ENCODE results near the gene TMEM61.
A peak's percentile ranks its signal among the peaks of the same experiment; 100 is the strongest.

Gene TMEM61

GRCh38 chr1:54986025-54986424 lies 5.6 kb downstream of the TMEM61 start:
- no peak for DNase-seq

- no peak for DNase-seq
Measured at GRCh38 chr1:54986533-54986932, 6.1 kb downstream of the TMEM61 start.

- DNase-seq, result no peak
Measured at GRCh38 chr1:54987427-54987826, 7.0 kb downstream of the TMEM61 start.

- no peak for DNase-seq
Measured at GRCh38 chr1:54987919-54988705, 7.7 kb downstream of the TMEM61 start.

DNA sequence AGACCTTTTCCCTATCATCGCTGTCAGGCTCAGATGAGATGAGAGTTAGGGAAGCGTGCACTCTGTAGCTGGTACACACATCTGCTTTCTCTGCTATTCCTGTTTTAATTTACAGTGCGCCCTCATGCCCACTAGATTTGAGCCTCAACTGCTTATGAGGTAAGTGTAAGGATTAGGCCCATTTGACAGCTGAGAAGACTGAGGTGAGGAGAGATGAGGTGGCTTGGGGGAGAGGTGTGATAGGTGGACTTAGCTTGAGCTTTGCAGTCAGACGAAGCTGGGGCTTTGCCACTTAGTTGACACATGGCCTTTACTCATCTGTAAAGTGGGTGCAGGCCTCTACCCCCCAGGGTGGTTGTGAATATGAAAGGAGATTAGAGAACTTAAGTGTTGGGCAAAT lies 8.5 kb downstream of the TMEM61 start:
- DNase-seq, result no peak

DNA sequence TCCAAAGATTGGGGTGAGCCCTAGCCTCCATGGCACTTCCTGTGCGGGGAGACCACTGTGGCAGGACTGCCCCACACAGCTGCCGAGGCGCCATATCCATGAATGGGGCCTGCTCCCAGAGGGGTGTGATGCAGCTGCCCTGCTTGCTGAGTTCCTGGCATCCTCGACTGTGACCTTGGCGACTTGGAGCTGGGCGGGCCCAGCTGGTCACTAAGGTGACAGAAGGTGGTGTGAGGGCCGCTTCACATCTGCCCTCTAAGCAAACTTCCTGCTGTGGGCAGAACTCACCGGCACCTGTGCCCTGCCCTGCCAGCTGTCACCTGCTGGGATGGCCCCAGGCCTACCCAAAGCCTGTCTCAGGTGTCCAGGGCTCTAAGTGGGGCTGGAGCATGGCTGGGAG lies 9.0 kb downstream of the TMEM61 start:
- no peak for DNase-seq

GRCh38 chr1:54989968-54990810 lies 9.8 kb downstream of the TMEM61 start:
- DNase-seq, result no peak

DNA sequence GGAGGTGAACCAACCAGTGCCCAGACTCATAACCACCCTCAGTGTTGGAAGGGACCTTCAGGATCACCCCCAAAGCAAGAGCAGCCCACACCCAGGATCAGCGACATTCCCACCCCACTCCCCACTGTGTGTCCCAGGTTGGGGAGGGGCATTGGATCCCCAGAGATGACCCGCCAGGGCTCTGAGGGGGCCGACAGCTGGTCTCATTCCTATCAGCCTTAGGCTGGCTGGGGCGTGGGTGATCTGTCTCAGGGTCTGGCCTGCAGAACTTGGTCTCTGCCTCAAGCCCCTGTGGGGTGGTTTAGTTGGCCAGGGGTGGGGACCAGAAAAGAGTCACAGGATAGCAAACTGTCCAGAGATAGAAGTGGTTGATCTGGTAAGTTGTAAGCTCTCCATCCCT lies 10.5 kb downstream of the TMEM61 start:
- no peak for DNase-seq

GRCh38 chr1:54991939-54992338 lies 11.5 kb downstream of the TMEM61 start:
- DNase-seq, result no peak

GRCh38 chr1:54993140-54993539 lies 12.7 kb downstream of the TMEM61 start:
- no peak for DNase-seq

GRCh38 chr1:54994355-54994990 lies 14.0 kb downstream of the TMEM61 start:
- DNase-seq, result no peak

GRCh38 chr1:54995013-54995760 lies 14.8 kb downstream of the TMEM61 start:
- no peak for DNase-seq

GRCh38 chr1:54995835-54996234 lies 15.4 kb downstream of the TMEM61 start:
- DNase-seq, result peak; percentile 42

GRCh38 chr1:54996359-54996868 lies 16.0 kb downstream of the TMEM61 start:
- DNase-seq, result peak; percentile 76

DNA sequence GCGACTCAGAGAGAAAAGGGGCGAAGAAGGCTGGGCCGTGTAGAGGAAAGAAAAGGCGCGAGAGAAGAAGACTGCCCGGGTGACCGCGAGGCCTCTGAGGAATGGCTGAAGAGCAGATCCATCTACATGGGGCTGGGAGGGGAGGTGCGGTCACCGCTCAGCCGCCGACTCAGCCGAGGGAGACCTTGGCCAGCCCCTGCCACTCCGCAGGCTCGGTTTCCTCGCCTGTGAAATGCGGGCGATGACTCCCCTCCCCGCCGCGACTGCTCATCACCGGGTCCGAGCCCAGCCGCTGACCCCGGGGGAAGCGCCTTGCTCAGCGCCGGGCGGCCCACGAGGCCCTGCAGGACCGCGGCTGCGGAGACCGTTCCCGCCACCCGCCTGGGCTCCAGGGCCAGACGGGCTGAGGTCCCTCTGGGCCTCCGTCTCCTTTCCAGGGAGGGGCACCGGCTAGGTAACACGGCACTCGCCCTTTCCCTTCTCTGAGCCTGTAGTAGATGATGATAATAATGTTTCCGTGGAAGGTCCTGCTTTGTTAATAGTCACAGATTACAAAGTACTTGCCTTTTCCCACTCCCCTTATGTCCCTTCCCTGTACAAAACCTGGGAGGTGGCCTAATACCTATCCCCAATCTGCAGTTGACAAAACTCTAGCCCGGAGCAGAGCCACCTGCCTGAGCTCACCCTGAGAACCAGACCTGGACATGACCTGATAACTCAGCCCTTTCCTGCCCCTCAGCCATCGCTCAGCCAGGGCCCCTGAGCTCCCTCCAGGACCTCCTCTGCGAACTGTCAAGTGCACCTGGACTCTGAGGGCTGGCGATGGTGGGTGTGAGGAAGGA lies 16.7 kb downstream of the TMEM61 start:
- DNase-seq, result no peak

- no peak for DNase-seq
Measured at GRCh38 chr1:54997711-54997986, 17.2 kb downstream of the TMEM61 start.

- DNase-seq, result no peak
Measured at GRCh38 chr1:54998100-54998499, 17.7 kb downstream of the TMEM61 start.

DNA sequence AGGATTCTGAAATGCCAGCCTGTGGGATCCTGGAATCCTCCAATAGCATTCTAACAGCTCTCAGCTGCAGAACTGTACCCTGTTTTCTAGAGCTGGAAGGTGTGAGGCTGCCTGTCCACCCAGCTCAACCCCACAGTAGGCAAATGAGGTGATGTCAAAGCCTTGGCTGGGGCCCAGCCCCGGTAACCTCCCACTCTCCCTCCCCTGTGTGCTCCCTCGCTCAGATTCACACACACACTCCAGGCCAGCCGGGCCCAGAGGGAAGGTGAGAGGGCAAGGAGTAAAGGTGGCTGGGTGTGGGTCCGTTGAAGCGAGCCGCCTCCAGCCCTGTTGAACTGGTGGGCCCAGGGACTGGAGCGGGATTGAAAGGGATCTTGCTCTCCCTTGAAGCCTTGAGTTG lies 18.2 kb downstream of the TMEM61 start, which contains the start of gene BSND:
BSND (plus strand) TSS at position 257 of the 400 bp plus-strand sequence. CDS start 254 bp downstream, outside the sequence.
- DNase-seq, result no peak

DNA sequence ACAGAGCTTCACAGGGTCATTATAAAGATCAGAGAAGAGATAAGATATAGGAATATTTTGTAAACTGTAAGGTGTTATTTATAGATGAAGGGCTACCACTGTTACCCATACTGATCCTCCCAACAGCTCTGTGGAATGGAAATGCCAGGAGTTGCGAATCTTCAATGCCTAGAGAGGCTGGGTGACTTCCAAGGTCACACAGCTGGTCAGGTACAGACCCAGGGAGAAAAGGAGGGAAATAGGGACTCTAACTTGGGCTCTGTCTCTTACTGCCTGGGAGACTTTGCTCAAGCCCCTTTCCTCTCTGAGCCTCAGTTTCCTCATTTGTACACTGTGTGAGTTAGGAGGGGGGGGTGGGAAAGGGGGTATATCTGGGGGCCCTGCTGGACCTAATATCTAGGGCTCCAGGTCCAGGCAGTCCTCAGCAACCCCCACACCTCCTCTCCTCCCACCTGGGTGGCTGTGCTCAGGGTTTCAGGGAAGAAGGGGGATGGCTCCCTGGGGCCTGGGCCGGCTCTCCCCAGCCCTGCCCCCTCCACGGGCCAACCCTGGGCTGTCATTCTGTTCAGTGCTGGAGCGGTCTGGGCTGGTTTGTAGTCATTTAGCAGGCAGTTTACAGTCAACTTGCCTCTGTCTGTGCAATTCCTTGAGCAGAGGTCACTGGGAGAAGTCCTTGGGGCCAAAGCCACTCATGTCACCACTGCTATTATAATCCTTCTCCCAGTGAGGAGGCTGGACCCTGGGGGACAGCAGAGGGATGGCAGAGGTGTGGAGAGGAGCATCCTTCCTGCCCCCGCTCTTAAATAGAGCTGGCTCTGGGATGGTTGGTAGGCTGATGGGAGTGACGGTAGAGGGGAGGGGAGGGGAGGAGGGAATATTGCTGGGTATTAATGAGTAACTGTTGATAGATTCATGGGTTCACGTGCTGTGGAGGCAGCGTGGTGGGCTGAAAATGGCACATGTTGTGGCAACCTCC lies 20.0 kb downstream of the TMEM61 start:
- DNase-seq, result no peak

- DNase-seq, result no peak
Measured at GRCh38 chr1:55001311-55001710, 20.9 kb downstream of the TMEM61 start.

DNA sequence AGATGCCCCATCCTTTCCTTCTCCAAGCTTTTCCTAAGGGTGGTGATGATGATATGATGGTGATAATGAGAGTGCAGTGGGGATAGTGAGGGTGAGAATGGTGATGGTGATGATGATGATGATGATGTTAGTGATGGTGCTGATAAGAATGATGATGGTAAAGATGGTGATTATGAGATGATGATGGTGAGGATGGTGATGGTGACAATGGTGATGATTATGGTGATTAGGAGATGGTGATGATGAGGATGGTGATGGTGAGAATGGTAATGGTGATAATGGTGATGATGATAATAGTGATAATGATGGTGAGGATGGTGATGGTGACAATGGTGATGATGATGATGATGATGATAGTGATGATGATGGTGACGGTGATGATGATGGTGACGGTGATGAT lies 22.3 kb downstream of the TMEM61 start:
- DNase-seq, result no peak

All from CD4-positive, alpha-beta T cell treated with Interleukin-6 for 4 hours (primary cell).